ENCODE results near the gene SLC37A1.
A peak's percentile ranks its signal among the peaks of the same experiment; 100 is the strongest.

Gene SLC37A1

GRCh38 chr21:42593007-42593814, 79.6 kb downstream of the SLC37A1 start:
- FAIRE-seq (no peak), DNase-seq (ENCODE audit: insufficient read length, low spot score) (peak; percentile 99)
- TF ChIP-seq CTCF (IDR thresholded peaks at IDR 0.05; ENCODE audit: insufficient read depth, missing control alignments), result peak; percentile 87

- FAIRE-seq (no peak), DNase-seq (ENCODE audit: insufficient read length, low spot score) (no peak)
- no peak for TF ChIP-seq CTCF (IDR thresholded peaks at IDR 0.05; ENCODE audit: insufficient read depth, missing control alignments)
Measured at GRCh38 chr21:42594616-42595282, 81.1 kb downstream of the SLC37A1 start.

GRCh38 chr21:42595283-42596187, 81.9 kb downstream of the SLC37A1 start:
- TF ChIP-seq CTCF (IDR thresholded peaks at IDR 0.05; ENCODE audit: insufficient read depth, missing control alignments), result no peak
- FAIRE-seq (no peak), DNase-seq (ENCODE audit: insufficient read length, low spot score) (no peak)

GRCh38 chr21:42596657-42597056, 83.0 kb downstream of the SLC37A1 start:
- FAIRE-seq (no peak), DNase-seq (ENCODE audit: insufficient read length, low spot score) (no peak)
- no peak for TF ChIP-seq CTCF (IDR thresholded peaks at IDR 0.05; ENCODE audit: insufficient read depth, missing control alignments)

- no peak for TF ChIP-seq CTCF (IDR thresholded peaks at IDR 0.05; ENCODE audit: insufficient read depth, missing control alignments)
- no peak for DNase-seq (ENCODE audit: insufficient read length, low spot score)
- no peak for FAIRE-seq
Measured at GRCh38 chr21:42597487-42598158, 84.0 kb downstream of the SLC37A1 start.

- DNase-seq (ENCODE audit: insufficient read length, low spot score), result no peak
- no peak for FAIRE-seq
- TF ChIP-seq CTCF (IDR thresholded peaks at IDR 0.05; ENCODE audit: insufficient read depth, missing control alignments), result no peak
Measured at GRCh38 chr21:42598159-42598735, 84.6 kb downstream of the SLC37A1 start.

Measured in D721Med (cell line).